Naive thymus-derived CD4-positive, alpha-beta T cell (primary cell): ENCODE data around the gene RGS9. TPM values are rescaled to one million over a fixed set of nuclear protein-coding genes. Genes with fewer than 3 reads are reported as not detected.

Experiments
- ATAC-seq: fragments of 150-1000 bp; cut with Tn5 transposase; 2 replicates; pipeline ENCODE4 v1.10.0; 2021; ENCODE audit warnings: mild to moderate bottlenecking, moderate library complexity
- CTCF ChIA-PET: fragments of 350-600 bp; sonication (Branson Sonifier 250); formaldehyde crosslinking; loops from one replicate; lab custom pipeline; 2021; ENCODE audit warnings: antibody characterized with exemption; lab: Charles Lee
- POLR2A ChIA-PET: fragments of 350-600 bp; sonication (Branson Sonifier 250); formaldehyde crosslinking; loops from one replicate; lab custom pipeline; 2021; ENCODE audit warnings: antibody characterized with exemption, inconsistent platforms; lab: Charles Lee
- DNase-seq, 9 donors: peaks; one replicate each; pipeline versions ENCODE4 v3.0.0 to v3.0.0-alpha.2; 2020 to 2022; ENCODE audit warnings: mixed read lengths in 1 of 9
- H3K27ac ChIP-seq: one replicate; pipeline ENCODE4 v1.7.0; 2013; ENCODE audit warnings: mild to moderate bottlenecking, low read depth, low read length, moderate library complexity
- H3K27me3 ChIP-seq, 2 donors: one replicate each; pipeline ENCODE4 v1.7.0; 2013; ENCODE audit warnings: low read length in 2 of 2, mild to moderate bottlenecking in 2 of 2, moderate library complexity in 2 of 2; ENCODE audit not compliant: control insufficient read depth in 2 of 2, insufficient read depth in 2 of 2
- H3K36me3 ChIP-seq, 3 experiments: 1 replicate in 2 of 3; 2 replicates in 1 of 3; pipeline ENCODE4 v1.7.0; 2013; ENCODE audit warnings: low read length in 3 of 3, mild to moderate bottlenecking in 3 of 3, moderate library complexity in 1 of 3; ENCODE audit not compliant: insufficient read depth in 3 of 3, control insufficient read depth in 2 of 3
- H3K4me1 ChIP-seq, 2 donors: one replicate each; pipeline ENCODE4 v1.7.0; 2013; ENCODE audit warnings: low read length in 2 of 2, mild to moderate bottlenecking in 2 of 2, moderate library complexity in 1 of 2; ENCODE audit not compliant: control insufficient read depth in 2 of 2, insufficient read depth in 2 of 2
- H3K4me3 ChIP-seq: 2 replicates; pipeline ENCODE4 v1.7.0; 2013; ENCODE audit warnings: mild to moderate bottlenecking, low read length
- H3K9me3 ChIP-seq, 3 experiments: 1 replicate in 2 of 3; 2 replicates in 1 of 3; pipeline ENCODE4 v1.7.0; 2013; ENCODE audit warnings: low read length in 3 of 3; ENCODE audit not compliant: control insufficient read depth in 2 of 3
- H3K27ac Mint-ChIP-seq, 9 donors: one replicate each; pipeline ENCODE4 v1.8.0; 2020 to 2022; ENCODE audit warnings: mixed read lengths in 9 of 9, mild to moderate bottlenecking in 8 of 9, moderate library complexity in 5 of 9, inconsistent platforms in 2 of 9
- H3K27me3 Mint-ChIP-seq, 5 donors: one replicate each; pipeline ENCODE4 v1.8.0; 2021 to 2022; ENCODE audit warnings: mixed read lengths in 5 of 5, mild to moderate bottlenecking in 1 of 5
- H3K36me3 Mint-ChIP-seq, 5 donors: one replicate each; pipeline ENCODE4 v1.8.0; 2020 to 2022; ENCODE audit warnings: mixed read lengths in 5 of 5, mild to moderate bottlenecking in 3 of 5, inconsistent platforms in 1 of 5
- H3K4me1 Mint-ChIP-seq, 7 donors: one replicate each; pipeline ENCODE4 v1.8.0; 2020 to 2022; ENCODE audit warnings: mixed read lengths in 7 of 7, mild to moderate bottlenecking in 3 of 7, inconsistent platforms in 1 of 7
- H3K4me3 Mint-ChIP-seq, 10 donors: one replicate each; pipeline ENCODE4 v1.8.0; 2020 to 2022; ENCODE audit warnings: mild to moderate bottlenecking in 10 of 10, mixed read lengths in 10 of 10, moderate library complexity in 6 of 10, inconsistent platforms in 2 of 10
- H3K9me3 Mint-ChIP-seq, 11 donors: one replicate each; pipeline ENCODE4 v1.8.0; 2020 to 2022; ENCODE audit warnings: mixed read lengths in 11 of 11, mild to moderate bottlenecking in 4 of 11, inconsistent platforms in 1 of 11, moderate library complexity in 1 of 11
- intact Hi-C, 2 donors: fragments of 100-400 bp; cut with micrococcal nuclease; formaldehyde crosslinking; loops; one replicate each; pipeline ENCODE4 v1.15.1; 2023
- polyA plus RNA-seq, 2 donors: library from polyadenylated mRNA; unstranded; fragments of 300-500 nt; fragmentation: Illumina TruSeq; gene quantifications; one replicate each; pipeline ENCODE4 v1.2.3, GENCODE V29; 2021
- total RNA-seq, 6 experiments: library from RNA in 5 of 6; stranded (reverse) in 5 of 6; gene quantifications; 1 replicate in 5 of 6; 2 replicates in 1 of 6; pipeline ENCODE4 v1.2.3 and lab custom pipeline; 2021 to 2026

RGS9 gene
- total and polyA plus RNA-seq, 7 experiments from 2014 or later = 0.32 to 3.9 (median 0.81) TPM; not detected in 2

DNA sequence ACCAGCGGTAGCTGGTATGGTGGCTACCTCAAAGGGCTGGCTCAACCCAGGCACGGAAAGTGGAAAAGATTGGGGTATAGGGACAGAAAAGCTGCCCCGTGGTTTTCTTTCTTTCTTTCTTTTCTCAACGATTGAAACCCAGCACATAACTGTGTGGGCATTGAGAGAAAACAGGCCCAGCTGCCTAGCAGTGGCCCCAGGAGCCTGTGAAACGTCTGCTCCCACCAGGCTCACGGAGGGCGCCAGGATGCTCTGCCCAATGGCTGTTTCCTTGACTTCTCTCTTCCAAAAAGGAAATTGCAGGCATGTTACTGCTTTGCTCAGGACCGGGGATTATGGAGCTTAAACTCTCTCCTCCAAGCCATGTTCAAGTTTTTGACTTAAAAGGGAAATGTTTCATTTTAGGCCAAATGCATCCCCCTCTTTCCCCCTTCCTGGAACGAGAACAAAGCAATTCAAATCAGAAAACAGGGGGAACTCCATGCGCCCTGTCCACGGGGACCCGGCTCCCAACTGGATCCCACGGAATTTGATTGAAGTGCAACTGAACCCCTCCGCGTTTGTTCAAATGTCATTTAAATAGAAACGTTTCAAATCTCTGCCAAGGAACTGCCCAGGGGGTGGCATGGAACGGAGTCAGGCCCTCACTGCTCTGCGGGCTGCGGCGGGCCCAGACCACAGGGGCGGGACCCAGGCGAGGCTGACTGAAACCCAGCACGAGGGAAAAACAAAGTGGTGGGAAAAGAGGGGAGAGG lies 133.5 kb downstream of the RGS9 start:
- Histone ChIP-seq H3K4me1 (peaks cover 0 to 2% of the 10 kb centered on the region in 2 donors), H3K36me3 (no peaks in the 10 kb centered on the region), H3K27me3 (no peaks in the 10 kb centered on the region), H3K27ac (no peak overlapping the region), H3K4me3 (no peak overlapping the region), H3K9me3 (no peaks in the 10 kb centered on the region)
- intact Hi-C loops = no loop called here
- H3K4me3 Mint-ChIP-seq = no peak overlapping the region
- peaks cover 0 to 25% (median 4%) of the 10 kb centered on the region in 5 donors for H3K27me3 Mint-ChIP-seq
- H3K27ac Mint-ChIP-seq = no peak overlapping the region
- ATAC-seq (no peak), DNase-seq (no peak)
- CTCF ChIA-PET = no interaction called here
- POLR2A ChIA-PET = no interaction called here
- peaks cover 1 to 5% (median 2%) of the 10 kb centered on the region in 7 donors for H3K4me1 Mint-ChIP-seq
- peaks cover 0 to 8% (median 0%) of the 10 kb centered on the region in 5 donors for H3K36me3 Mint-ChIP-seq
- H3K9me3 Mint-ChIP-seq = peaks cover 0 to 19% (median 3%) of the 10 kb centered on the region in 11 donors

DNA sequence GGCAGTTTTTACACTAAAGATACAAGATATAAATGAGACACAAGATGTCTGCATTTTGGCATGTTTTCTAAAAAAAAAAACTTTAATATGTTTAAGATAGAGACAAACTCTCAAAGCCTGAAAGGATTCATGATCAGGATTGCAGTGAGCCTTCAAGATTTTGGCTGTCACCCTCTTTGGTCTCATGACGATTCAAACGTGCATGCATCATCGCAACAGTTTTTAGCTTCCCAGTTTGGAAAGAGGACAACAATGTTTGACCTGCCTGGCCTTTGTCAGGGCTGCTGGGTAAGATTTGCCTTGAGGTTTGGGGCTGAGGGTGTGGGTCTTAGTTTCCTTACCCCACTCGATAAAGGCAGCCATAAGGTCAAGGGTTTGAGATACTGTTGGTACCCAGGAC lies 134.1 kb downstream of the RGS9 start:
- Histone ChIP-seq H3K4me3 (no peak overlapping the region), H3K27ac (no peak overlapping the region), H3K36me3 (no peaks in the 10 kb centered on the region), H3K27me3 (no peaks in the 10 kb centered on the region), H3K9me3 (no peaks in the 10 kb centered on the region), H3K4me1 (no peaks in the 10 kb centered on the region)
- ChIA-PET POLR2A (no interaction called here), CTCF (no interaction called here)
- Mint-ChIP-seq H3K36me3 (peaks cover 0 to 7% (median 0%) of the 10 kb centered on the region in 5 donors), H3K27me3 (peaks cover 0 to 27% (median 4%) of the 10 kb centered on the region in 5 donors), H3K27ac (no peak overlapping the region), H3K9me3 (peaks cover 0 to 14% (median 3%) of the 10 kb centered on the region in 11 donors), H3K4me3 (no peak overlapping the region), H3K4me1 (no peaks in the 10 kb centered on the region)
- intact Hi-C loops = no loop called here
- ATAC-seq = no peak
- no peak for DNase-seq

Other genes starting within 250 kb of the RGS9 start
- gene LRRC37A3, start 217.9 kb upstream of the RGS9 start, total RNA-seq = 10 to 100 TPM; 17.6 to 46.7 (median 42.6) TPM
- gene LRRC37A3, start 217.9 kb upstream of the RGS9 start, polyA plus RNA-seq = 1 to 10 TPM; 1.9 to 5.3 TPM
- 100 to 1,000 TPM in 1 of 5 experiments, 10 to 100 TPM in 4; 74.1 to 102 (median 78.7) TPM for gene GNA13, start 80.6 kb upstream of the RGS9 start, total RNA-seq
- gene GNA13, start 80.6 kb upstream of the RGS9 start, polyA plus RNA-seq = 10 to 100 TPM; 29.8 to 30.2 TPM